ENCODE data around the gene GABRB1.

GABRB1 gene

DNA sequence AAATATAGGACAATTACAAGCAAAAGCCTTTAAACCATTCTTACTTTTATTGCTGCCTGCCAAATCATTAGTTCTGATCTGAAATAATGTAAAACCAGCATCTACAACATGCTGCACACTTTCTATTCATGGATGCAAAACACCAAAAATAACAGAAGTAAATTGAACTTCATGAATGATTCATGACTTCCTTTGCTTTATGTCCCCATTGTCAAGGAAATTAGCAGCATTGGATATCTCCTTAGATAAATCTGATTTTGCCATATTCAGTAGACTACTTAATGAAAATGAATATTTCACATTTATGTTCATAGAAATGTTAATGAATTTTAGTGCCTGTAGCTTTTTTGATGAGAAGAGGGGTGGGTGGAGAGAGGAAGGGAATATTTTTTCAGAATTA is 299.5 kb downstream of the GABRB1 start:
- in situ Hi-C loops (cut with HindIII; ENCODE audit: low sequenced_read_pairs): no loop called here
- no peak for TF ChIP-seq CTCF (IDR thresholded peaks at IDR 0.05; ENCODE audit: low read depth, low read length, missing control alignments)
- no peak for DNase-seq (ENCODE audit: low read depth)
- H3K4me3 ChIP-seq (ENCODE audit: low read depth, low read length): no peak overlapping the region

GRCh38 chr4:47334652-47335051 is 303.3 kb downstream of the GABRB1 start:
- in situ Hi-C loops (cut with HindIII; ENCODE audit: low sequenced_read_pairs): no loop called here
- DNase-seq (ENCODE audit: low read depth): no peak
- TF ChIP-seq CTCF (IDR thresholded peaks at IDR 0.05; ENCODE audit: low read depth, low read length, missing control alignments): no peak
- no peak overlapping the region for H3K4me3 ChIP-seq (ENCODE audit: low read depth, low read length)

- no peak for TF ChIP-seq CTCF (IDR thresholded peaks at IDR 0.05; ENCODE audit: low read depth, low read length, missing control alignments)
- no peak overlapping the region for H3K4me3 ChIP-seq (ENCODE audit: low read depth, low read length)
- in situ Hi-C loops (cut with HindIII; ENCODE audit: low sequenced_read_pairs): no loop called here
- no peak for DNase-seq (ENCODE audit: low read depth)
Observed at GRCh38 chr4:47337893-47338292, 306.5 kb downstream of the GABRB1 start.

- no peak for TF ChIP-seq CTCF (IDR thresholded peaks at IDR 0.05; ENCODE audit: low read depth, low read length, missing control alignments)
- DNase-seq (ENCODE audit: low read depth): no peak
- in situ Hi-C loops (cut with HindIII; ENCODE audit: low sequenced_read_pairs): no loop called here
- no peak overlapping the region for H3K4me3 ChIP-seq (ENCODE audit: low read depth, low read length)
Observed at GRCh38 chr4:47340914-47341313, 309.5 kb downstream of the GABRB1 start.

DNA sequence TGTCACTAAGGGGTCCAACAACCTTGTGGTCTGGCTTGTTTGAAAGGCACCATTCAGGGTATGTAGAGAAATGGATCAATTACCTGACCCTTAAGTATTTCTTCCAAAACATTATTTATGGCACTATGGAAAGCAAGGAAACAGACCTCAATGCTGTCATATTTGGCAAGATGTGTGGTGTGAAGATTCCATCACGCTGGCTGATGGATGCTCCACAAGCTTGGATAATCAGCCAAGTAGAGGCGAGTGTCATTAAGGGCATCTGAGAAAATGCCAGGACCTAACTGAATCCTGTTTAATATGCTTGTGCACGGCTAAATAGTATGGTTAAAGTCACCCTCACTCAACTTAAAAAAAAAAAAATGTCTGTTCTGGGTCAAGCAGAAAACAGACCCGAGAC is 311.4 kb downstream of the GABRB1 start:
- in situ Hi-C loops (cut with HindIII; ENCODE audit: low sequenced_read_pairs): no loop called here
- no peak for TF ChIP-seq CTCF (IDR thresholded peaks at IDR 0.05; ENCODE audit: low read depth, low read length, missing control alignments)
- no peak overlapping the region for H3K4me3 ChIP-seq (ENCODE audit: low read depth, low read length)
- DNase-seq (ENCODE audit: low read depth): no peak

DNA sequence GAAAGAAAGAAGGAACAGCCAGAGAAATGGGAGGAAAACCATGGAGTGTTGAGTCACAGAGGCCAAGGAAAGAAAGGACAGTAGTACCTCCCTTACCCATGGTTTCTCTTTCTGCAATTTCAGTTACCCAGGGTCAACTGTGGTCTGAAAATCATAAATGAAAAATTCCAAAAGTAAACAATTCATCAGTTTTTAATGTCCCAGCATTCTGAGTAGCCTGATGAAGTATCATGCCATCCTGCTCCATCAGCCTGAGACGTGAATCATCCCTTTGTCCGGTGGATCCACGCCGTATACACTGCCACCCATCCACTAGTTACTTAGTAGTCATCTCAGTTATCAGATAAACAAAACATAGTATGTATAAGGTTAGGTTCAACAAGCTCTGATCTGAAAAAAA is 318.0 kb downstream of the GABRB1 start:
- no peak overlapping the region for H3K4me3 ChIP-seq (ENCODE audit: low read depth, low read length)
- TF ChIP-seq CTCF (IDR thresholded peaks at IDR 0.05; ENCODE audit: low read depth, low read length, missing control alignments): no peak
- in situ Hi-C loops (cut with HindIII; ENCODE audit: low sequenced_read_pairs): no loop called here
- DNase-seq (ENCODE audit: low read depth): no peak

- DNase-seq (ENCODE audit: low read depth): no peak
- H3K4me3 ChIP-seq (ENCODE audit: low read depth, low read length): no peak overlapping the region
- no peak for TF ChIP-seq CTCF (IDR thresholded peaks at IDR 0.05; ENCODE audit: low read depth, low read length, missing control alignments)
- in situ Hi-C loops (cut with HindIII; ENCODE audit: low sequenced_read_pairs): no loop called here
Observed at GRCh38 chr4:47355568-47355967, 324.2 kb downstream of the GABRB1 start.

Measured in astrocyte of the cerebellum (primary cell).